Neutrophil (primary cell): Measurements from ENCODE around the gene LRRC8D.

Experiments
- H3K27ac ChIP-seq: fragments of 200-600 bp; sonication (generic); 2 replicates; pipeline ENCODE4 v1.5.1; 2016; ENCODE audit warnings: mild to moderate bottlenecking, moderate library complexity
- H3K27me3 ChIP-seq: fragments of 200-600 bp; sonication (generic); 2 replicates; pipeline ENCODE4 v1.6.0; 2016; ENCODE audit warnings: mild to moderate bottlenecking
- H3K36me3 ChIP-seq: fragments of 200-600 bp; sonication (generic); 2 replicates; pipeline ENCODE4 v1.5.1; 2017
- H3K4me1 ChIP-seq, 2 experiments: fragments of 200-600 bp in 1 of 2; sonication (generic) in 1 of 2; 1 replicate in 1 of 2; 2 replicates in 1 of 2; pipeline versions ENCODE4 v1.5.1 to v1.6.1; 2013 to 2016; ENCODE audit warnings: low read depth in 1 of 2, low read length in 1 of 2, mild to moderate bottlenecking in 1 of 2, moderate library complexity in 1 of 2; ENCODE audit not compliant: control insufficient read depth in 1 of 2, insufficient read depth in 1 of 2
- H3K4me3 ChIP-seq, 2 experiments: fragments of 200-600 bp in 1 of 2; sonication (generic) in 1 of 2; 1 replicate in 1 of 2; 2 replicates in 1 of 2; pipeline ENCODE4 v1.5.1; 2013 to 2016; ENCODE audit warnings: low read depth in 1 of 2, low read length in 1 of 2, mild to moderate bottlenecking in 1 of 2, moderate library complexity in 1 of 2
- H3K9me3 ChIP-seq: fragments of 200-600 bp; sonication (generic); 2 replicates; pipeline ENCODE4 v1.5.1; 2016
- CTCF ChIP-seq: fragments of 200-600 bp; sonication (generic); IDR thresholded peaks from 2 replicates; pipeline ENCODE4 v1.5.1; 2016; ENCODE audit warnings: antibody characterized with exemption

Gene LRRC8D

GRCh38 chr1:89954401-89954800 lies 133.6 kb downstream of the LRRC8D start:
- TF ChIP-seq CTCF: no peak
- no peak overlapping the region for H3K27ac ChIP-seq
- no peaks in the 10 kb centered on the region for H3K9me3 ChIP-seq

GRCh38 chr1:89955311-89956205 lies 134.7 kb downstream of the LRRC8D start:
- Histone ChIP-seq H3K4me1 (no peaks in the 10 kb centered on the region), H3K9me3 (no peaks in the 10 kb centered on the region), H3K36me3 (no peaks in the 10 kb centered on the region)

More at GRCh38 chr1:89954401-89954800, 133.6 kb downstream of the LRRC8D start:
- Histone ChIP-seq H3K4me1 (no peaks in the 10 kb centered on the region), H3K27me3 (no peaks in the 10 kb centered on the region), H3K36me3 (no peaks in the 10 kb centered on the region), H3K4me3 (no peak overlapping the region)

GRCh38 chr1:89957107-89957506 lies 136.3 kb downstream of the LRRC8D start:
- TF ChIP-seq CTCF: no peak
- no peak overlapping the region for H3K4me3 ChIP-seq
- no peaks in the 10 kb centered on the region for H3K36me3 ChIP-seq
- H3K9me3 ChIP-seq: no peaks in the 10 kb centered on the region
- H3K27me3 ChIP-seq: no peaks in the 10 kb centered on the region
- H3K4me1 ChIP-seq: no peaks in the 10 kb centered on the region
- no peak overlapping the region for H3K27ac ChIP-seq

More at GRCh38 chr1:89955311-89956205, 134.7 kb downstream of the LRRC8D start:
- Histone ChIP-seq H3K27me3 (no peaks in the 10 kb centered on the region), H3K4me3 (no peak overlapping the region), H3K27ac (no peak overlapping the region)
- no peak for TF ChIP-seq CTCF

- no peak overlapping the region for H3K4me3 ChIP-seq
- H3K36me3 ChIP-seq: no peaks in the 10 kb centered on the region
- H3K4me1 ChIP-seq: no peaks in the 10 kb centered on the region
- no peak for TF ChIP-seq CTCF
- H3K27me3 ChIP-seq: no peaks in the 10 kb centered on the region
- H3K27ac ChIP-seq: no peak overlapping the region
- H3K9me3 ChIP-seq: no peaks in the 10 kb centered on the region
Observed at GRCh38 chr1:89958851-89959654, 138.2 kb downstream of the LRRC8D start.

- TF ChIP-seq CTCF: no peak
- Histone ChIP-seq H3K4me3 (no peak overlapping the region), H3K27me3 (no peaks in the 10 kb centered on the region), H3K4me1 (no peaks in the 10 kb centered on the region), H3K27ac (no peak overlapping the region), H3K9me3 (no peaks in the 10 kb centered on the region), H3K36me3 (no peaks in the 10 kb centered on the region)
Observed at GRCh38 chr1:89959719-89960118, 138.9 kb downstream of the LRRC8D start.
